HG03439 (cell line): ENCODE measurements around the gene RRM2.

Source experiments
- ATAC-seq: cut with Tn5 transposase; IDR thresholded peaks from one replicate; pipeline ENCODE4 v1.9.1; 2021; ENCODE audit warnings: mild to moderate bottlenecking, moderate library complexity; ENCODE audit not compliant: unreplicated experiment

Gene RRM2

DNA sequence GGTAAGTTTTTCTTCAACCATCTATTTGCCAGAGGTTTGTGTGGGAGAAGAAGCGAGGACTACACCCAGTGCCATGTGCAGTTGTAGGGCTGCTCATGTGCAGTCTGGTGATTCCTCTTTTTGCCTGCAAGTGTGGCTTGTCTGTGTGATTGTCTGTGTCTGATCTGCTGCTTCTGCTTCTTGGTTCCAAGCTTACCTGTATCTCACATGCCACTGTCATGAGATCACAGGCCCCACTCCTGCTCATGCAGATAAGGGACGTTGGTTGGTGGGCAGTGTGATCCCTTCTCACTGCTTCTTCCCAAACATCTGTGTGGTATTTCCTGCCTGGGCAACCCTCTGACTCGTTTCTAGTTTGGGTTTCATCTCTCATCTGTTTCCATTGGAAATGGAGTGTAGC, 27.1 kb downstream of the RRM2 start:
- no peak for ATAC-seq

DNA sequence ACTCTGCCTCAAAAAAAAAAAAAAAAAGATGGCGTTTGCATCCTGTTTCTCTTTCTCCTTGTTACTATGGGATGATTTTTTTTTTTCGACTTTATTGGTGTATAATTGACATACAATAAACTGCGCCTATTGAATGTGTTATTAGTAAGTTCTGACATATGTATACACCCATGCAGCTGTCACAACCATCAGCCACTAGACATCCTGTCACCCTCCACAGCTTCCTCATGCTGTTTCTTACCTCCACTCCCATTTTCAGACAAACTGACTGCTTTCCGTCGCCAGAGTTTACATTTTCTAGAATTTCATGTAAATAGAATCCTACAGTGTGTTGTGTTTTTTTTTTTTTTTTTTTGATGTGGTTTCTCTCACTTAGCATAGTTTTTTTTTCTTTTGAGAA, 27.9 kb downstream of the RRM2 start:
- no peak for ATAC-seq

DNA sequence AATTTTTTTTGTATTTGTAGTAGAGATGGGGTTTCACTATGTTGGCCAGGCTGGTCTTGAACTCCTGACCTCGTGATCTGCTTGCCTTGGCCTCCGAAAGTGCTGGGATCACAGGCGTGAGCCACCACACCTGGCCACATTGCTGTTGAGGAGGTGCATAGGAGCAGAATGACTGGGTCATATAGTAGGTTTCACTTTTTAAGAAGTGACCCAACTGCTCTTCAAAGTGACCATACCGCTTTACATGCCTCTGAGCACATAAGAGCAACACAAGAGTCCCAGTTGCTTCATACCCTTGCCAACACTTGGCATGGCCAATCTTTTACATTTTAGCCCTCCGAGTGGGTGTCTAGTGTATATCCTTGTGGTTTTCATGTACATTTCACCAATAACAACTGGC, 28.9 kb downstream of the RRM2 start:
- no peak for ATAC-seq

DNA sequence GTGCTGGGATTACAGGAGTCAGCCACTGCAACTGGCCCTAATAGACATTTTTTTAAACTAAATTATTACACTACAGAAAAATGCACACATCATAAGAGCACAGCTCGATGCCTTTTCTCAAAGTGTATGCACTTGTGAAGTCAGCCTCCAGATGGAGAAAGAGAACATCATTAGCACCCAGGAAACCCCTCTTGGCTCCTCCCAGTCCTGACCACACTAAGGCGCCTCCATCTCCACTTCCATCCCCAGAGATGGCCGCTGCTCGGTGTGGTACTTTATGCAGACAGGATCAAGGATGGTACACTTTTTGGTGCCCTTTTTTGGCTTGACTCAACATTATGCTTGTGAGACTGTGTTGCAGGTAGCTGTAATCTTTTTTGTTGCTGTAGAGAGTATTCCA, 34.8 kb downstream of the RRM2 start:
- ATAC-seq, result no peak

DNA sequence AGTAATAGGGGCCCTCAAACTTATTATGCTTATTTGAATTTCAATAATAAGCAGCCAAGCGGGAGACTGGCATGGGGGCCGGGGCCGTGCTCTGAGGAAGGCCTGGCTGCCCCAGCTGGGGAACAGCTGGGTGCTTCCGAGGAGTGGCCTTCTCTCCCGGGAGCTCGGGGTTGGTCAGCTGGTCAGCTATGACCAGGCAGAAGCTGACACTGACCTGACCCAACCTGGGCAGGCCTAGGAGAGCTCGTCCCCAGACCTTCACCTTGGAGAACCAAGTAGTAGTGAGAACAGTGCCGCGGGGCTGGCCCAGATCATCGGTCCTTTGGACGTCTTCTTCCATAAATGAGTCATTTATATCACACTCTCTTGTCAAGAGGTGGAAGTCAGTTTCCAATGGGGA, 36.1 kb downstream of the RRM2 start:
- ATAC-seq, result no peak

- no peak for ATAC-seq
Observed at GRCh38 chr2:10159086-10159485, 36.5 kb downstream of the RRM2 start.

GRCh38 chr2:10159581-10160131, 37.1 kb downstream of the RRM2 start:
- ATAC-seq, result no peak

DNA sequence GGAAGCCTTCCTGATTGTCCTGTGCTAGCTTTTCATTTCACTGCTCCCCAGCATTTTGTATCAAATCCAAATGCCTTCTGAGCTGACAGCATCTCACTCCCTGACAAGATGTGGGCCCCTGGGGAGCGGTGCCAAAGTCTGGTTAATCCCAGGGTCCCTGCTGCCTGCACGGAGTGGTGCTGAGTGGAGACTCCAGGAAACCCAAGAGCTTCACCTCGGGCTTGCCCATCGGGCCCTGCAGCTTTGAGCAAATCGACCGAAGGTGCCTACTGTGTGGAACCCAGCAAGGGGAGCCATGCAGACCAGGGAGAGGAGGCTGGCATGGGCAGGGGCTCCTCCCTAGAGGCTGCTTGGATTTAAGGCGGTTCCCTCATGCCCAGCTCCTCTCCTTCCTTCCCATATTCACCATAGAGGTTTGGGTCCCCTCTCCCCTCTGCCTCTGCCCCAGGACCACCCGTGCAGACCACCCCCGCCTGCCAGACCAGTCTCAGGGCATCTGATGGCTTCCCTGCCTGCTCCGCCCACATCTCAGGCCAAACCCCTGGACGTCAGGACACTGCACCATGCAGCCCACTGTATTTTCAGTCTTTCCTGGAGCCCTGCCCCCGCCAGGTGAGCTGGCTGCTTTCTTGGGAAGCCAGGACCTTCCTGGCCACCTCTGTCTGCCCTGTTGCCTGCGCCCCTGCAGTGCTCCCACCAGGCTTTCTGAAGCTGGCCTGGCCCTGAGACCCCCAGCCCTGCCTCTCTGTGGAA, 37.8 kb downstream of the RRM2 start:
- ATAC-seq, result no peak

- ATAC-seq, result no peak
Observed at GRCh38 chr2:10161206-10161931, 38.8 kb downstream of the RRM2 start.

DNA sequence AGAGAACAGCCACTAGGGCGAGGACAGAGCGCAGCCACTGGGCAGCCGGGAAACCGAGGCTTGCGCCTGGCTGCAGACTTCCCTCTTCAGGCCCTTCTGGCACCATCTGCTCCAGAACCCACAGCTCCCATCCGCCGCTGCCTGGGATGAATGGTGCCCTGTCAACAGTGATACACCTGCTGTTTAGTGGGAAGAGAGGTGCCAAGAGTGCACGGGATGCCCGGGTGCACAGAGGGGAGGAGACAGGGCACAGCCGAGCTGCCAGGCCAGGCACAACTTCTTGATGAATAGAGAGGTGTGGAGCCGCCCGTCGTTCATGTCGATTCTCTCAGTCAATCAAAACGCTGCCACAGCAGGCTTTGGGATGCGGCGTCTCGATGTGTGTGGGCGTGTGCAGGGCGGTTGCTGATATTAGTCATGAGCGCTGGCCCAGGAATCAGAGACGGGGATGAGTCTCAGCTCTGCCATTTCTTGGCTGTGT, 39.5 kb downstream of the RRM2 start:
- no peak for ATAC-seq

GRCh38 chr2:10162586-10163497, 40.3 kb downstream of the RRM2 start:
- no peak for ATAC-seq

- no peak for ATAC-seq
Observed at GRCh38 chr2:10163498-10164486, 41.3 kb downstream of the RRM2 start.

DNA sequence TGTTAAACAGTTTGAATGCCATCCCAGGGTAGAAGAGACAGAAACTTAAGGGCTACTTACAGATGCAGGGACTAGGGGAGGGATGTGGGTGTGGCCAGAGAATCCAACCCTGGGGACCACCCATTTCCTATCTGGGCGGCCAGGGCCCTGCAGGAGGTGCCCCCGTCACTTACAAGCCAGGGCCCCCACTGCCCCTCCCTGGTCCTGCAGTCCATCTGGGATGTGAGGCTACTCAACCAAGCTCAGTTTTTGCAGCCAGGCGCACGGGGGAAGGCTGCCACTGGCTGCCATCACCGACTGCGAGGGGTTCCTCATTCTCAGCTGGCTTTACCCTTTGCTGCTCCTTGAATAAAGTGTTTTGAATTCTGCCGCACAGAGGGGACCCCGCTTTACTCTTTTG, 42.1 kb downstream of the RRM2 start:
- ATAC-seq, result no peak

DNA sequence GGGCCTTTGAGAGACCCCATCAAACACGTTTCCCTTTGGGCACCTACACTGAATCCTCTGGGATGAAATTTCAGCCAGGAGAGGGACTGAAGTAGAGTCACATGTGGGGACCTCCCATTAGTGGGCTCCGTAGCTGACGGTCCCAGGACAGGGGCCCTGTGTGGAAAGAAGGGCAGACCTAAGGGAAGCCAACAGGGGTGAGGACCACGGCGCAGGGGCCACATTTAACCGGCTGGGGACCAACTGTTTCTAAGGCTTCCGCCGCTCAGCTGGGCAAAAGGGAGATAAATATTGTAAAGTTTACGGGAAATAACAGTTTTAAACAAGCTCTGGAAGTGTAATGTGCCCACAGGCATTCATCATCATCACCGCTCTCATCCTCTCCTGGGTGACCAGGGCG, 42.7 kb downstream of the RRM2 start:
- no peak for ATAC-seq

- ATAC-seq, result no peak
Observed at GRCh38 chr2:10165861-10166675, 43.5 kb downstream of the RRM2 start.

DNA sequence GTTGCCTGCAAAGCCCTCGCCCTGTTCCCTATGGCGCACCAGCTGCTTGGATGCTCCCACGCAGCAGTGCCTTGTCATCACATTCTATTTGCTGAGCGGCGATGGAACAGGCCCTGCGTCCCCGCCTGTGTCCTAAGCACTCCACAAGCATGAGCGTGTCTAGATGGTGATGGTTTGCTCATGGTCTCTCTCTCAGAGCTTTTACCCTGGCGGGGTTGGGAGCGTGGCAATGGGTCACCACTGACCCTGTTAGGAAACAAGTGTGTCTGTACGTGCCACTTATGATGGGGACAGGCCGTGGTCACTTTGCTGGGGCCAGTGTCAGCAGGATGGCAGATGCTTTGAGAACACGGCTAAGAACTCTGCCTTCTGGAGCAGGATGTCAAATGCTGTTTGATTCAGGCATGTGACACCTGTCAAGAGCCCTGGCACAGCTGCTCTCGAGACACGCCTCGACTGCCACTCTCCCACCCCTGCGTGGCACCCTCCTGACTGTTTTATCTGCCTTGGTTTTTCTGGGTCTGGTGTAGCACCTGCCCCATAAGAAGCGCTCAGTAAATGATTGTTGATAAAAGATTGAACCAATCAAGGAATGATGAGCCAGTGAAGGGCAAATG, 44.2 kb downstream of the RRM2 start:
- ATAC-seq, result no peak

DNA sequence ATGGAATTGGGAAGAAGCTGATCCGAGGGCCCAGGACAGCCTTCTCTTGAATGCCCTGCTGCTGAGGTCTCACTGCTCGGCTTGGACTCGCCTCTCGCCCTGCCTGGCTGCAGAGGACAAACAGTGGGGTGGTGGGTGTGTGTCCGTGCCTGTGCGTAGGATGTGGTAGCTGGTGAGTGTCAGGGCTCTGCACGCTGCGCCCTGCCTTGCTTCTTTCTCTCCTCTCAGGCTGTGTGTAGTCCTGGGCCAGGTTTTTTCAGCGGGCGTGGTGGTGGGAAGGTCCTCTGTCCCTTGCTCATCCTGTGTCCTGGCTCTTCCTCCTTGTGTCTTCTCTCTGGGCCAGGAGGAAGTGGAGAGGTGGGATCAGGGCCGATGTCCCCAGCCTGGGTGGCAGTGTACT, 44.8 kb downstream of the RRM2 start:
- ATAC-seq, result no peak

- ATAC-seq, result no peak
Observed at GRCh38 chr2:10168221-10168620, 45.7 kb downstream of the RRM2 start.
